Urothelium cell line (cell line): ENCODE data around the gene ATP6V1B1.
A peak's percentile ranks its signal among the peaks of the same experiment; 100 is the strongest.

Experiments used
- DNase-seq: peaks from one replicate; pipeline ENCODE4 v3.0.0; 2011; ENCODE audit warnings: low spot score, mixed read lengths
- FAIRE-seq: peaks from 2 replicates; lab custom pipeline; 2011; peaks lifted over from hg19 to GRCh38; lab: Jason Lieb, UNC

Gene ATP6V1B1

GRCh38 chr2:70923378-70924015, 12.2 kb upstream of the ATP6V1B1 start:
- FAIRE-seq (no peak), DNase-seq (no peak)

GRCh38 chr2:70926042-70926441, 9.7 kb upstream of the ATP6V1B1 start:
- DNase-seq, result no peak
- no peak for FAIRE-seq

- FAIRE-seq (peak; percentile 40), DNase-seq (no peak)
These were observed 8.6 kb upstream of the ATP6V1B1 start for GRCh38 chr2:70927138-70927537.

- DNase-seq (no peak), FAIRE-seq (no peak)
These were observed 8.1 kb upstream of the ATP6V1B1 start for GRCh38 chr2:70927641-70928040.

GRCh38 chr2:70928366-70928765, 7.3 kb upstream of the ATP6V1B1 start:
- DNase-seq (no peak), FAIRE-seq (no peak)

- DNase-seq, result no peak
- no peak for FAIRE-seq
These were observed 5.0 kb upstream of the ATP6V1B1 start for GRCh38 chr2:70930371-70931329.

GRCh38 chr2:70931376-70932000, 4.2 kb upstream of the ATP6V1B1 start:
- DNase-seq (no peak), FAIRE-seq (no peak)

GRCh38 chr2:70932631-70933230, 3.0 kb upstream of the ATP6V1B1 start:
- no peak for FAIRE-seq
- no peak for DNase-seq

- DNase-seq, result no peak
- FAIRE-seq, result peak; percentile 13
These were observed 719 bp upstream of the ATP6V1B1 start for GRCh38 chr2:70934981-70935380.

GRCh38 chr2:70936165-70936978, 672 bp downstream of the ATP6V1B1 start:
- FAIRE-seq (peak; percentile 87), DNase-seq (no peak)

GRCh38 chr2:70936979-70937811, 1.5 kb downstream of the ATP6V1B1 start:
- no peak for FAIRE-seq
- DNase-seq, result no peak

GRCh38 chr2:70937866-70938585, 2.3 kb downstream of the ATP6V1B1 start:
- DNase-seq, result no peak
- peak; percentile 44 for FAIRE-seq

GRCh38 chr2:70938586-70938950, 2.9 kb downstream of the ATP6V1B1 start:
- DNase-seq, result no peak
- FAIRE-seq, result no peak

GRCh38 chr2:70939001-70939838, 3.5 kb downstream of the ATP6V1B1 start:
- FAIRE-seq, result no peak
- no peak for DNase-seq

- no peak for FAIRE-seq
- no peak for DNase-seq
These were observed 4.3 kb downstream of the ATP6V1B1 start for GRCh38 chr2:70939839-70940580.

GRCh38 chr2:70941186-70941585, 5.5 kb downstream of the ATP6V1B1 start:
- no peak for FAIRE-seq
- DNase-seq, result no peak

- FAIRE-seq (no peak), DNase-seq (no peak)
These were observed 6.0 kb downstream of the ATP6V1B1 start for GRCh38 chr2:70941701-70942100.
